Activated T-helper 2 cell treated with anti-CD3 and anti-CD28 coated beads, Interferon-gamma antibody, Interleukin-2, Interleukin-4, amounts not matched to agents 10 μg/mL and 5 μg/mL and 100 μg/mL, durations not matched to agents 14 hours and 24 hours and 36 hours (primary cell): ENCODE measurements around the gene AMIGO3. TPM values are rescaled to one million over a fixed set of nuclear protein-coding genes. Genes with fewer than 3 reads are reported as not detected.

Experiments
- DNase-seq: peaks from one replicate; pipeline ENCODE4 v3.0.0; 2021; ENCODE audit warnings: low spot score
- H3K27ac Mint-ChIP-seq: one replicate; pipeline ENCODE4 v1.8.0; 2021; ENCODE audit warnings: mixed read lengths
- H3K27me3 Mint-ChIP-seq: one replicate; pipeline ENCODE4 v1.8.0; 2021; ENCODE audit warnings: low read depth, mixed read lengths
- H3K36me3 Mint-ChIP-seq: one replicate; pipeline ENCODE4 v1.8.0; 2021; ENCODE audit warnings: low read depth, mixed read lengths
- H3K4me1 Mint-ChIP-seq: one replicate; pipeline ENCODE4 v1.8.0; 2021; ENCODE audit warnings: low read depth, mixed read lengths
- H3K4me3 Mint-ChIP-seq: one replicate; pipeline ENCODE4 v1.8.0; 2021; ENCODE audit warnings: low read depth, mild to moderate bottlenecking, moderate library complexity, mixed read lengths
- H3K9me3 Mint-ChIP-seq: one replicate; pipeline ENCODE4 v1.8.0; 2021; ENCODE audit warnings: mixed read lengths
- intact Hi-C: fragments of 100-400 bp; cut with micrococcal nuclease; formaldehyde crosslinking; loops from one replicate; pipeline ENCODE4 v1.15.1; 2023
- total RNA-seq: library from RNA; stranded (reverse); gene quantifications from 2 replicates; pipeline ENCODE4 v1.2.3, GENCODE V29; 2022

AMIGO3 gene
- total RNA-seq, 1 donor from 2014 or later: not detected

DNA sequence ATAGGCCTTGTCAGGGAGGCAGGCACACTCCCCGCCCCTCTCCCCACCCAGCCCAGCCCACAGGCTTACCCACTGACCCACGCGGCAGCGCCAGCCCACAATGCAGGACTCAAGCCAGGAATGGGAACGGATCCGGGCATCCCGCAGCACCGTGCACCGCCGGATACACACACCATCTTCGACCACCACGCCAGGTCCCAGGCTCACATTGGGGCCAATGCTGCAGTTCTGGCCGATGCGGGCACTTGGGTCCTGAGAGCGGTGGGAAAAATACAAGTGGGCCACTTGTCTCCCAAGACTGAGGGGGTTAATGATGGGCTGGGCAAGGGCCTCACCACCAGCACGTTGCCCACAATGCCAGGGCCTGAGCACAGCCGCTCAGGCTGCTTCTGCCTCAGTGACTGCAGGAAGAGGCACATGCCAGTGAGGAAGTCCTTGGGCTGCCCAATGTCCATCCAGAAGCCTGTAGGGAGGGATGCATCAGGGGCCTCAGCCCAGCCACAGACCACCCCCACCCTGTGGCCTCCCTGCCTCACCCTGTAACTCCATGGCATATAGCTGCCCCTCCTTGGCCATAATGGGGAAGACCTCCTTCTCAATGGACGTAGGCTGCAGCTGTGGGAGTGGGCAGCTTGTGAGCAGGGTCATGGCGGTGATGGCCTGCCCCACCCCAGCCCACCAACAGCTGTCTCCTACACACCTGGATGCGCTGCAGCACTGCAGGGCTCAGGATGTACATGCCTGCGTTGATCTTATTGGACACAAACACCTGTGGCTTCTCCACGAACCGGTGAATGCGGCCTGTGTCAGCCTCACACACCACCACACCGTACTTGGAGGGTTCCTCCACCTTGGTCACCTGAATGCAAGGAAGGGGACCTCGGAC is 2.7 kb upstream of the AMIGO3 start:
- intact Hi-C loops: no loop called here
- peaks cover 22% of the 10 kb centered on the region for H3K4me1 Mint-ChIP-seq
- no peaks in the 10 kb centered on the region for H3K27me3 Mint-ChIP-seq
- DNase-seq: no peak
- no peaks in the 10 kb centered on the region for H3K9me3 Mint-ChIP-seq
- H3K27ac Mint-ChIP-seq: peak overlapping the region; percentile 94
- peak overlapping the region; percentile 93 for H3K4me3 Mint-ChIP-seq
- H3K36me3 Mint-ChIP-seq: peaks cover 29% of the 10 kb centered on the region

DNA sequence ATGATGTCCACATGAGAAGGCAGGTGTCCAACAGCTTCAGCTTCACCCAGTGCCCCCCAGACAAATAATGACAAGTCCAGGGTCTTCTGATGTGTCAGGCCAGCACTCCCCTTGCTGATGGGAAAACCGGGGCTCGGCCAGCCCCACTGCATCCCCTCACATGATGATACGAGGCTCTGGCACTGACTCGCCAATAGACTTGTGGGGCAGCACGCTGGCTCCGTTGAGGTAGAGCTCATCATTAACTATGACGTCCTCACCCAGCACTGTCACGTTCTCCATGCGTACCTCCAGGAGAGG is 2.1 kb upstream of the AMIGO3 start:
- intact Hi-C loops: no loop called here
- H3K36me3 Mint-ChIP-seq: peaks cover 29% of the 10 kb centered on the region
- no peaks in the 10 kb centered on the region for H3K9me3 Mint-ChIP-seq
- no peaks in the 10 kb centered on the region for H3K27me3 Mint-ChIP-seq
- peaks cover 22% of the 10 kb centered on the region for H3K4me1 Mint-ChIP-seq
- no peak overlapping the region for H3K27ac Mint-ChIP-seq
- H3K4me3 Mint-ChIP-seq: peak overlapping the region; percentile 93
- DNase-seq: no peak

DNA sequence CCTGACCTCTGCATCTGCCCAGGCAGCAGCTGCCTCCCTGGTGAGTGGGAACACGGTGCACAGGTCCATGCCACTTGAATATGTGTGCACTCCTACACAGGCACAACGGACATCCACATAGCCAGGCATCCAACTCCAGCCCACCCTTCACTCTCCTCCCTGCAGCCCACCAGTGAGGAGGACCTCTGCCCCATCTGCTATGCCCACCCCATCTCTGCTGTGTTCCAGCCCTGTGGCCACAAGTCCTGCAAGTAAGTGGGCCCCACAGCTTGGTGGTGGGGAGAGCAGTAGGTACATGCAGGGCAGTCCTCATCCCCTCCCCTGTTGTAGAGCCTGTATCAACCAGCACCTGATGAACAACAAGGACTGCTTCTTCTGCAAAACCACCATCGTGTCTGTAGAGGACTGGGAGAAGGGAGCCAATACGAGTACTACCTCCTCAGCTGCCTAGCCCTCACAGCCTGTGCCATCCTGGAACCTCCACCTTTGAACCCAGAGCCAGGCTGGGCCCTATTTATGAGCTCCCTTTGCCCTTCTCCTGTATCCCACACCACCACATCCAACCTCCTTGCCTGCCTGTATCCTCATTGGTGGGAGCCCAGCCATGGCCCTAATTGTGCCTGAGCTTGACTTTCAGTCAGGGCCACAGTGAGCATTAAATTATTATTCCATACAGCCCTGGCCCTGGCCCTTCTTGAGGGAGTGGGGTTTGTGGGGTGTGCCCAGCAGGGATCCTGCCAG is 1.5 kb upstream of the AMIGO3 start:
- H3K27ac Mint-ChIP-seq: no peak overlapping the region
- no peaks in the 10 kb centered on the region for H3K27me3 Mint-ChIP-seq
- no peak overlapping the region for H3K4me3 Mint-ChIP-seq
- no peak for DNase-seq
- intact Hi-C loops: no loop called here
- H3K36me3 Mint-ChIP-seq: peaks cover 29% of the 10 kb centered on the region
- H3K9me3 Mint-ChIP-seq: no peaks in the 10 kb centered on the region
- peaks cover 22% of the 10 kb centered on the region for H3K4me1 Mint-ChIP-seq

DNA sequence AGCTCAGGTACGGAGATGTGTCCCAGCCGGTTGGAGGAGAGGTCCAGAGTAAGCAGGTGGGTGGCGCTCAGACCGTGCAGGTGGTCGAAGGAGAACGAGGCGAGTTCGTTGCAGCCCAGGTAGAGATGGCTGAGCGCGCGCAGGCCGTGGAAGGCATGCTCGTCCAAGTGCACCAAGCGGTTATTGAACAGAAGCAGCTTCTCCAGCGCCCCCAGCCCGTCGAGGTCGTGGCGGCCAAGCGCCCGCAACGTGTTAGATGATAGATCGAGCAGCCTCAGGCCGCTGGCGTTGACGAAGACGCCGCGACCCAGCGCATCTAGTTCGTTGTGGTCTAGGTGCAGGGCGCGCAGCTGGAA is 648 bp downstream of the AMIGO3 start:
- Mint-ChIP-seq H3K4me3 (peak overlapping the region; percentile 80), H3K27ac (no peak overlapping the region), H3K36me3 (peaks cover 29% of the 10 kb centered on the region), H3K27me3 (no peaks in the 10 kb centered on the region), H3K4me1 (peaks cover 19% of the 10 kb centered on the region), H3K9me3 (no peaks in the 10 kb centered on the region)
- no peak for DNase-seq
- intact Hi-C loops: loop anchor here (1.0 to 2.0 kb wide), 2 partner anchors 16 to 45 kb away; partner anchors contain the start of gene APEH

DNA sequence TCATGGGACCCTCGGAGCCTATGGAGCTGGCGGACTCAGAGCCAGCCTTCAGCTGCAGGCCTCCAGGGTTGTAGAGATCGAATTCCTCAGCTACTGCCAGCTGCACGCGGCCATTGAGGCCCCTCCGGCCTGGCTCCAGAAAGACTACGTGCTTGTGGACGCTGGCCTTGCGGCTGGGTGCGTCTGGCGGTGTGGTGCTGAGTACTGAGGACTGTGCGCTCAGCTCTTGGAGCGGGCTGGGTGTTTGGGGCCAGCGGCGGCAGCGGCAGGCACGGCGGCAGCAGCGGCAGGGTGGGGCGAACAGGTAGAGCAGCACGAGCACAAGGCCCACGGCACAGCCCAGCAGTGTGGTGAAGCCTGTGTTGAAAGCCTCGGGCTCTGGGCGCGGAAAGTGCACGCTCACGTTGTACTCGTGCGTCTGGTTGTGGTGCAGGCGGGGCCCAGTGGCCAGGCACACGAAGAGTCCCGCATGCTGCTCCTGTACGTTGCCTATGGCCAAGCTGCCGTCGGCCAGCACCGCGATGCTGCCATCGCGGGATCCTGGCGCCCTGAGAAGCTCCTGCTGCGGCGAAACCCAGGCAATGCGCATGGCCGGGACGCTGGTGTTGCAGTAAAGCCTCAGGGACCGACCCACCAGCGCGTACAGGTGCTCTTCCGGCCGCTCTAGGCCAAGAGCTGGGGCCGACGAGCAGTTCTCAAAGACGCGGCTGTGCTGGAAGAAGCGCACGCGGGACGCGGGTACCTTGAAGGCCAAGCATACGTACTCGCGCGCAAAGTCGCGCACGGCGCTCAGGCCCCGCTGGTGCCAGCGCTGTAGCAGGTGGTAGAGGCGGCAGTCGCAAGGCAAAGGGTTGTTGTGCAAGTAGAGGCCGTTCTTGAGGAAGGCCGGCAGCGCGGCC is 1.3 kb downstream of the AMIGO3 start:
- DNase-seq: no peak
- H3K27ac Mint-ChIP-seq: no peak overlapping the region
- intact Hi-C loops: loop anchor here (2.0 kb wide), 1 partner anchor 15 kb away; no protein-coding TSS in a partner anchor
- H3K9me3 Mint-ChIP-seq: no peaks in the 10 kb centered on the region
- peaks cover 19% of the 10 kb centered on the region for H3K4me1 Mint-ChIP-seq
- peaks cover 27% of the 10 kb centered on the region for H3K36me3 Mint-ChIP-seq
- no peaks in the 10 kb centered on the region for H3K27me3 Mint-ChIP-seq
- peak overlapping the region; percentile 80 for H3K4me3 Mint-ChIP-seq

DNA sequence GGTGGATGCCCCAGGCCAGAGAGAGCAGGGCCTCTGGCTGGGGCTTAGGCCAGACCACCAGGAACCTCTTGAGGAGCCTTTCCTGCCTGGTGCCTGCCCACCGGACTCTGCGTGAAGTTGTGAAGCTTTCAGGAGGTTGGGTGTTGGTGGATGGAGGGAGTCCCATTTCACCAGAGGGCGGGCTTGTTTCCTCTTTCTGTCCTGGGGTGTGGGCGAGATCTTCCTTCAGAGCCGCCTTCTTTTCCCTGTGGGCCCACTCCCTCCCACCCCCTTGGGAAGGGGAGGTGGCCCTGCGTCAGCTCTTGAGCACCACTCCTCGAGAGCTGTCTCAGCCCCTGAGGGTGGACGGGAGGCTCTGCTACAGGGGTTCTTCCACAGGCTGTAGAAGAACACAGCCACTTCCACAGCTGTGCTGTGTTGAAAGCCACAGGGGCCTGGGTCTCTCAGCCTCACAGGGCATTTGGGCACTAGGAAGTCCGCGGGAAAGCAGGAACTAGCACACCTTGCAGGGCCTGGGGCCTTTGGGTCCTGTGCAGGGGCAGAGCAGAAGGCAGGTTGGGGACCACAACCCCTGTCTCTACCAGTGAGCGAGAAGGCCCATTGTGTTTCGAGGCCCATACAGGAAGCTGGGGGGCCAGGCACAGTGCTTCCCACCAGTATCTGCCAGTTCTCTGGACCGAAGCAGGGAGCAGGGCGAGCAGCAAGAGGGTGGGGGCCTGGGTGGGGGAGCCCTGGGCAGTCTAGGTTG is 2.1 kb downstream of the AMIGO3 start:
- intact Hi-C loops: no loop called here
- no peaks in the 10 kb centered on the region for H3K9me3 Mint-ChIP-seq
- DNase-seq: no peak
- no peaks in the 10 kb centered on the region for H3K27me3 Mint-ChIP-seq
- H3K36me3 Mint-ChIP-seq: peaks cover 20% of the 10 kb centered on the region
- H3K4me1 Mint-ChIP-seq: peaks cover 20% of the 10 kb centered on the region
- H3K27ac Mint-ChIP-seq: no peak overlapping the region
- peak overlapping the region; percentile 5 for H3K4me3 Mint-ChIP-seq

DNA sequence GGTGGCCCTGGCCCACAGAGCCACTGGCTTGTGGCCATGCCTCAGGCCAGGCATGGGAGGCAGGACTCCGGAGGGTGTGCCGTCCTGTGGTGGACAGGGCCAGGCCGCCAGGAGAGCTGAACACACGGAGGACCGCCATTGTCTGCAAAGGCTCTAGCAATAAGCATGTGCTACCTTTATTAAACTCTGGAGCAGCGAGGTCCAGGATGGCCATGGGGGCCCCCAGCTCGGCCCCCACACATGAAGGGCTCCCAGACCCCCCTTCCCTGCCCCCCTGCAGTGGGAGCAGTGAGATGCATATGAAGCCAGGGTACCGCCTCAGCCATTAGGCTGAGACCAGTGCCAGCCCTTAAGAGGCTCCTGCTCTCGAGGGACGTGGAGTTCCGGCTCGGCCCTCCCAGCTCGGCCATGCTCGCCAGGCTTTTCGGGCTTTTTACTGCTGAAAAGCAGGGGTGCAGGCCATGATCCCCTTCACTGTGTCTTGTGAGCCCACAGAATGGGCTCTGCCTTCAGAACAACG is 2.7 kb downstream of the AMIGO3 start:
- intact Hi-C loops: no loop called here
- Mint-ChIP-seq H3K9me3 (no peaks in the 10 kb centered on the region), H3K27me3 (no peaks in the 10 kb centered on the region), H3K36me3 (peaks cover 14% of the 10 kb centered on the region), H3K4me3 (no peak overlapping the region), H3K4me1 (peaks cover 19% of the 10 kb centered on the region), H3K27ac (no peak overlapping the region)
- DNase-seq: no peak

DNA sequence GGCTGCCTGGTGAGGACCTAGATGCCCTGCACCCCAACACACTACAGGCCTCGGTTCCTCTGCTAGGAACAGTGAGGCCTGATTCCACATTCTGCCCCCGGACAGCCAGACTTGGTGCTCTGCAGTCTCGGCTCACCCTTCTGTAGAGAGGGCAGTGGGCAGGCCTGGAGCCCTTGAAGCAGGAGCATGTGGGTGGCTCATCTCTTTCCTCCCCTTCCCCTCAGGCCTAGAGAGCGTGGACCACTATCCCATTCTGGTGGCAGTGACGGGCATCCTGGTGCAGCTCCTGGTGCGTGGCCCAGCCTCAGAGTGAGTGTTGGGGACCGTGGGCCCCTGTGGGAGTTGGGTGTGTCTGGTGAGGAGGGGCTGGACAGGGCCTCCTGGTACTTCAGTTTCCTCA is 3.3 kb downstream of the AMIGO3 start:
- Mint-ChIP-seq H3K9me3 (no peaks in the 10 kb centered on the region), H3K4me3 (no peak overlapping the region), H3K27me3 (no peaks in the 10 kb centered on the region), H3K27ac (no peak overlapping the region), H3K4me1 (peaks cover 23% of the 10 kb centered on the region), H3K36me3 (peaks cover 13% of the 10 kb centered on the region)
- intact Hi-C loops: no loop called here
- no peak for DNase-seq

DNA sequence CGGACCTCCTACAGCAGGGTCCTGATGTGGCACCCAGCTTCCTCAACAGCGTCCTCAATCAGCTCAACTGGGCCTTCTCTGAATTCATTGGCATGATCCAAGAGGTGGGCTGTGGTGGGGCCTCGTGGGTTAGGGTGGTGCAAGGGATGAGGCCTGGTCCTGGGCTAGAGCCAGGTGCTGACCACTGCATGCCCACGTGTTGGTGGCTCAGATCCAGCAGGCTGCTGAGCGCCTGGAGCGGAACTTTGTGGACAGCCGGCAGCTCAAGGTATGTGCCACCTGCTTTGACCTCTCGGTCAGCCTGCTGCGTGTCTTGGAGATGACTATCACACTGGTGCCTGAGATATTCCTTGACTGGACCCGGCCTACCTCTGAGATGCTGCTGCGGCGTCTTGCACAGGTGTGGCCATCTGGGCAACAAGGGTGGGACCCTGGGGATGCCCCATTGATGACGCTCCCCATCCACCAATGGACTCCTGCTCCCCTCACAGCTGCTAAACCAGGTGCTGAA is 3.8 kb downstream of the AMIGO3 start:
- H3K4me3 Mint-ChIP-seq: no peak overlapping the region
- no peaks in the 10 kb centered on the region for H3K9me3 Mint-ChIP-seq
- no peak overlapping the region for H3K27ac Mint-ChIP-seq
- peaks cover 9% of the 10 kb centered on the region for H3K36me3 Mint-ChIP-seq
- intact Hi-C loops: no loop called here
- peaks cover 22% of the 10 kb centered on the region for H3K4me1 Mint-ChIP-seq
- DNase-seq: no peak
- no peaks in the 10 kb centered on the region for H3K27me3 Mint-ChIP-seq

DNA sequence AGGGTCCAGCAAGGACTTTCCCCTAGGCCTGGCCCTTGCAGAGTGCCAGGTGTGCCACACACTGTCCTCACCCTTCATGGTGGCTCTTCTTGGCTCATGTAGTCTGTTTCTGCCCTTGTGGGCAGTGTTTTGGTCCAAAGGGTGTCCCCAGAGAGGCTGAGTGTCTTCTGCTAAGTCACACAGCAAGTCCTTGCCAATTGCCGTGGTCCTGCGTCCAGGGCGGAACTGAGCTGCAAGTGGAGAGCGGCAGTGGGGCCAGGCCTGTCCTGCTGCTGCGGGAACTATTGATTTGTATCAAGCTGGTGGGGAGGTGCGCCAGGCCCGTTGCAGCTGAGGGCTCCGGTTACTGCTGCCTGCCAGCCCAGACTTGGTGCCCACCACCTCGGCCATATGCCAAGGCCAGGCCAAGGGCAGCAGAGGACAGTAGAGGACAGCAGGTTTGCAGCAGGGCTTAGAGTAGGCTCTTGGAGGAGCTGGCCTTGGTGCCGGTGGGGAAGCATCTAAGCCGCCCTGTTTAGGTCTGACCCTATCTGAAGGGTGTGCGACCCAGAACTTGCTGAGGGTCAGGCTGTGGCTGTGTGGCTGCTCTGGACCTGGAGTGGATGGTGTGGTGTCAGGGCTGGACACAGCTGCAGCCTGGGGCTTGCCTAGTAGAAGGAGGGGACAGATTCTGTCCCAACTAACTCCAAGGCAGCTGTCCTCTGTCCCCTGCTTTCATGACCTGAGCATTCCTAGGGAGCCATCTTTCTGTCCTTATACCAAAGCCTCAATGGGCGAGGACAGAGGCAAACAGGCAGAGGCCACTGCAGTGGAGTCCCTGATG is 4.5 kb downstream of the AMIGO3 start:
- DNase-seq: no peak
- Mint-ChIP-seq H3K9me3 (no peaks in the 10 kb centered on the region), H3K27ac (no peak overlapping the region), H3K36me3 (peaks cover 8% of the 10 kb centered on the region), H3K4me1 (peaks cover 22% of the 10 kb centered on the region), H3K27me3 (no peaks in the 10 kb centered on the region), H3K4me3 (no peak overlapping the region)
- intact Hi-C loops: no loop called here

DNA sequence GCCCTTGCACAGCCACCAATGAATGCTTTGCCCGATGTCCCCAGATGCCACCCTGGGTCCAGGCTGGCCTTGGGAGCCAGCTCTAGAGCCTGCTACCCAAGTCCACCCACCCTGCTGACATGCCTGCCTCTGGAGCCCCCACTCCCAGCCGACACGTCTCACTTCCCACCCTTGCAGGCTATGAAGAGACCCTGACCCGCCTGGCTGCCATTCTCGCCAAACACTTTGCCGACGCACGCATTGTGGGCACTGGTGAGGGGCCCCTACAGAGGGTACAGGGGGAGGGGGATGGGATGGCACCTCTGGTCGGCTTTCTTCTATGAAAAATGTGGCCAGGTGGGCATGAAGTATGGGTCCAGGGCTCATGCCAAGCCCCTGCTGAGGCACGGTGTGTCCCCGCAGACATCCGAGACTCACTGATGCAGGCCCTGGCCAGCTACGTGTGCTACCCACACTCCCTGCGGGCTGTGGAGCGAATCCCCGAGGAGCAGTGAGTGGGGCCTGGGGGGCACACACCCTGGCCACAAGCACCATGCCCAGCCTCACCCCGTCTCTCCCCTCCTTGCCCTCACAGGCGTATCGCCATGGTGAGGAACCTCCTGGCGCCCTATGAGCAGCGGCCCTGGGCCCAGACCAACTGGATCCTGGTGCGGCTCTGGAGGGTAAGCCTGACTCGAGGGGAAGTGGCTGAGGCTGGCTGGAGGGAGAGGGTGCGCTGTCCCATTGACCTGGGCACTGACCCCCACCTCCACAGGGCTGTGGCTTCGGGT is 6.0 kb downstream of the AMIGO3 start:
- Mint-ChIP-seq H3K4me1 (peaks cover 13% of the 10 kb centered on the region), H3K4me3 (no peak overlapping the region), H3K9me3 (no peaks in the 10 kb centered on the region), H3K27ac (no peak overlapping the region), H3K36me3 (peaks cover 7% of the 10 kb centered on the region), H3K27me3 (no peaks in the 10 kb centered on the region)
- intact Hi-C loops: no loop called here
- DNase-seq: no peak
